22Rv1 (cell line): Measurements from ENCODE around the gene RFFL.

ENCODE experiments used
- ZFX ChIP-seq: fragments of 450-650 bp; IDR thresholded peaks from 2 replicates; pipeline ENCODE4 v1.6.1; 2017; ENCODE audit warnings: antibody characterized with exemption, borderline replicate concordance
- TF ChIP-seq, protein P1 (sequence below): fragments of 450-650 bp; IDR thresholded peaks from 2 replicates; pipeline ENCODE4 v1.5.1; 2017; ENCODE audit warnings: mild to moderate bottlenecking

- TF ChIP-seq, protein P1, sequence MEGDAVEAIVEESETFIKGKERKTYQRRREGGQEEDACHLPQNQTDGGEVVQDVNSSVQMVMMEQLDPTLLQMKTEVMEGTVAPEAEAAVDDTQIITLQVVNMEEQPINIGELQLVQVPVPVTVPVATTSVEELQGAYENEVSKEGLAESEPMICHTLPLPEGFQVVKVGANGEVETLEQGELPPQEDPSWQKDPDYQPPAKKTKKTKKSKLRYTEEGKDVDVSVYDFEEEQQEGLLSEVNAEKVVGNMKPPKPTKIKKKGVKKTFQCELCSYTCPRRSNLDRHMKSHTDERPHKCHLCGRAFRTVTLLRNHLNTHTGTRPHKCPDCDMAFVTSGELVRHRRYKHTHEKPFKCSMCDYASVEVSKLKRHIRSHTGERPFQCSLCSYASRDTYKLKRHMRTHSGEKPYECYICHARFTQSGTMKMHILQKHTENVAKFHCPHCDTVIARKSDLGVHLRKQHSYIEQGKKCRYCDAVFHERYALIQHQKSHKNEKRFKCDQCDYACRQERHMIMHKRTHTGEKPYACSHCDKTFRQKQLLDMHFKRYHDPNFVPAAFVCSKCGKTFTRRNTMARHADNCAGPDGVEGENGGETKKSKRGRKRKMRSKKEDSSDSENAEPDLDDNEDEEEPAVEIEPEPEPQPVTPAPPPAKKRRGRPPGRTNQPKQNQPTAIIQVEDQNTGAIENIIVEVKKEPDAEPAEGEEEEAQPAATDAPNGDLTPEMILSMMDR = no peak
- TF ChIP-seq ZFX = no peak
These were observed 18.1 kb upstream of the RFFL start for GRCh38 chr17:35081638-35082037.
